Measurements from ENCODE around the gene ATP2C2. TPM values are rescaled to one million over a fixed set of nuclear protein-coding genes. Genes with fewer than 3 reads are reported as not detected.

The ATP2C2 gene
- total RNA-seq, 2 experiments from 2014 or later = not detected

DNA sequence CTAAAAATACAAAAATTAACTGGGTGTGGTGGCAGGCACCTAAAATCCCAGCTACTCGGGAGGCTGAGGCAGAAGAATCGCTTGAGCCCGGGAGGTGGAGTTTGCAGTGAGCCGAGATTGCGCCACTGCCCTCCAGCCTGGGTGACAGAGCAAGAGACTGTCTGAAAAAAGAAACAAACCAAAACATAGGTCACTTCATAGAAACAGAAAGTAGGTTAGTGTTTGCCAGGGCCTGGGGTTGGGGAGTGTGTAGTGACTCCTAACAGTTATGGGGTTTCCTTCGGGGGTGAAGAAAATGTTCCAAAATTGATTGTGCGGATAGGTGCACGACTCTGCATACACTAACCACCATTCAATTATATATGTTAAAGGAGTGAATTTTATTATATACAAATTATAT, 59.2 kb downstream of the ATP2C2 start:
- H3K9me3 Mint-ChIP-seq = peaks cover 6% of the 10 kb centered on the region
- H3K36me3 Mint-ChIP-seq = no peaks in the 10 kb centered on the region
- H3K27me3 Mint-ChIP-seq = peaks cover 9% of the 10 kb centered on the region
- no peak overlapping the region for H3K27ac Mint-ChIP-seq
- H3K4me3 Mint-ChIP-seq = no peak overlapping the region
- no peaks in the 10 kb centered on the region for H3K4me1 Mint-ChIP-seq
- DNase-seq = no peak

DNA sequence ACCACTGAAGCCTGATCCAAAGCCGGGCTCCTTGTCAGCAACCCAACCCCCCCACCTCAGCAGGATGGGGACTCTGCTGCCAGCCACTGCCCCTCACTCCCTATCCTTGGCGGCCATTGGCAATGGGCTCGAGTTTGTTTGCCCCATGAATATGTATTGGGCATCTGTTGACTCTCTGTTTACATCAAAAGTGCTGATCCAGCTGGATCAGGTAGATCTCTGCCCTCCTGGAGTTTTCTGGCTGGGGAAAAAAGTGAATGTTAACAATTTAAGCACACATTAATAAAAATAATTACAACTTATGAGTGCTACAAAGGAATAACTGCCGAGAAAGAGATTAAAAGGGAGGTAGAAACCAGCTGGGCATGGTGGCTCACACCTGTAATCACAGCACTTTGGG, 62.5 kb downstream of the ATP2C2 start:
- Mint-ChIP-seq H3K27me3 (peaks cover 12% of the 10 kb centered on the region), H3K9me3 (no peaks in the 10 kb centered on the region), H3K27ac (no peak overlapping the region), H3K4me1 (no peaks in the 10 kb centered on the region), H3K36me3 (no peaks in the 10 kb centered on the region), H3K4me3 (no peak overlapping the region)
- DNase-seq = no peak

DNA sequence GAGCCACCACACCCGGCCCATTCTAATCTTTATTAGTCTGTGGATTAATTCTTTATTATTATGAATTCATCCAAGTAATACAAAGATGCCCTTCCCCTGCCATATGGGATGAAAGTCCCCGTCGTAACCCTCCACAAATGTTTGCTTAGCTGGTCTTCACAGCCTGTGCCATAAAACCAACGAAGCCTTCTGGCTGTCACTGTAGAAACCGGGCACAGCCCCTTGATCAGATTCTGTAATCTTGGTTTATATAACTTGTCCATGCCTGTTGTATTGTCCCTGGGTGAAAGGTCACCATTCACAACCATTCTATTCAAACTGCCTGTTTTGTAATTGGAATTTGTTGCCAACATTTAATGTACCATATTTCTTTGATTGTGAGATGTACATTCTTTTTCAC, 66.5 kb downstream of the ATP2C2 start:
- no peak overlapping the region for H3K4me3 Mint-ChIP-seq
- H3K9me3 Mint-ChIP-seq = no peaks in the 10 kb centered on the region
- DNase-seq = no peak
- H3K27me3 Mint-ChIP-seq = peaks cover 12% of the 10 kb centered on the region
- H3K27ac Mint-ChIP-seq = no peak overlapping the region
- H3K36me3 Mint-ChIP-seq = no peaks in the 10 kb centered on the region
- no peaks in the 10 kb centered on the region for H3K4me1 Mint-ChIP-seq

DNA sequence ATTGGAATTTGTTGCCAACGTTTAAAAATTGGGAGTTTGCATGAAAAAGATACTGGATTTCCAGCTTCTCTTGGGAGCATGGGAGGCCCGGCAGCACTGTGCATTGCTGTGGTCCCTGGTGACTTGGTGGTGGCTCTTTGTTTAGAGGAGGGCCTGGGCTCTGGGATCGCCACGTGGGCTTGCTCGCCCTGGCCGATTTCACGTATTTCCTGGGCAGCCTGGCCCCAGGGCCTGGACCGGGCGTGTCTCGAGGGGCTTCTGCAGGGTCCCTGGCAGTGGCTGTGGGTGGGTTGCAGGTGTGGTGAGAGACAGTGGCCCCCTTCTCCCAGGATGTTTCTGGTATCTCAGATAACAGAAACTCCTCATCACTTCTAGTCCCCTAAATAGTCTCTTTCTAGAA, 67.9 kb downstream of the ATP2C2 start:
- H3K4me1 Mint-ChIP-seq = no peaks in the 10 kb centered on the region
- H3K27ac Mint-ChIP-seq = no peak overlapping the region
- H3K36me3 Mint-ChIP-seq = no peaks in the 10 kb centered on the region
- peaks cover 9% of the 10 kb centered on the region for H3K27me3 Mint-ChIP-seq
- DNase-seq = no peak
- no peak overlapping the region for H3K4me3 Mint-ChIP-seq
- H3K9me3 Mint-ChIP-seq = no peaks in the 10 kb centered on the region

DNA sequence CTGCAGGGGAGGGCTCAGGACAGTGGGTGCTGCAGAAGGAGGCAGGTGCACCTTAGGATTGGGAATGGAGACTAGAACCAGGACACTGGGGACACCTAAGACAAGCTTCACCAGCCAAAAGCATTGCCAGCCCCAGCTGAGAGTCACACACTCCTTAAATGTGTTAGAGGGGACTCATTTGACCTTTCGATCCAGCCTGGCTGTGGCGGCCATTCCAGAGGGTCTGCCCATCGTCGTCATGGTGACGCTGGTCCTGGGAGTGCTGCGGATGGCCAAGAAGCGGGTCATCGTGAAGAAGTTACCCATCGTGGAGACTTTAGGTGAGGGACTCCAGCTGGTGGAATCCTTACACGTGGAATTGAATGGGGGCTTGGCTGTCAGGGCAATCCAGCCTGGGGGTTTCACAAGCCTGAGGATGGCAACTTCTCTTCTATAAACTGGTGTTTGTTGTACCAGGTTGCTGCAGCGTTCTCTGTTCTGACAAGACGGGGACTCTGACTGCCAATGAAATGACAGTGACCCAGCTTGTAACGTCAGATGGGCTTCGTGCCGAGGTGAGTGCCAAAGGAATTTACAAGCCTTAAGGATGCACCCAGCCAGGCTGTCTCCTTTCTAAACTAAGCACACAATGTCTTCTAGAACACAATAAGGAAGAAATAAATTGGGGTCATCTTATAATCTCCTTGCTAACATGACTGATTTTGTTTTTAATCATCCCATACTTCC, 70.8 kb downstream of the ATP2C2 start:
- H3K27me3 Mint-ChIP-seq = peaks cover 17% of the 10 kb centered on the region
- no peak overlapping the region for H3K4me3 Mint-ChIP-seq
- H3K36me3 Mint-ChIP-seq = no peaks in the 10 kb centered on the region
- no peak for DNase-seq
- no peaks in the 10 kb centered on the region for H3K4me1 Mint-ChIP-seq
- H3K27ac Mint-ChIP-seq = no peak overlapping the region
- no peaks in the 10 kb centered on the region for H3K9me3 Mint-ChIP-seq

DNA sequence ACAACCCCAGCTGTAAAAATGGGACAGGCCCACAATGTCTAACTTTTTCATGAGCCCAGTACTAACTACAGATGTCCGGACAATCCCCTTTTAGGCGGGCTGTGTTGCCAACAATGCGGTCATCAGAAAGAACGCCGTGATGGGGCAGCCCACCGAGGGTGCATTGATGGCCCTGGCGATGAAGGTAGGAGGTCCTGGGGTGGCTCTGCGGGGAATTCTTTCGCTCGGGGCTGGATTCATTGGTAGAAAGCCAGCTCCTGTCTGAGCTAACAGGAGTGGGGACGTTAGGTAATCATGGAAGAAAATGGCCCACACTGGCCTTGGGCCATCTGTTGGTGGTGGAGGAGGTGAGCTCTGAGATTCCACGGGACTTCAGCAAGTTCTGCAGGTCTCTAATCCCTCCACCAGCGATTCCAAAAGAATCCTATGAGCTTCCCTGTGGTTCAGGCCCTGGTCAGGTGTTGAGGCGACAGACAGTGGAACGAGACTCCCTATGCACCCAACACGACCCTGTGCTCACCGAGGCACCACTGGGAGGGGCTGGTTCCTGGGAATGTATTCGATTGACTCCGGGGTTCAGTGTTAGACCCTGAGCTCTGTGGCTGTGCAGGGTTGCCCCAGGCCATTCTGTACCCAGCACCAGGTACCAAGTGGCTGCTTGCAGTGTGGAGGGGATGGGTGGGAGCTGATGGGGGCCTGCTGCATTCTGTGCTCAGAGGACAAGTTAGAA, 74.2 kb downstream of the ATP2C2 start:
- Mint-ChIP-seq H3K27ac (no peak overlapping the region), H3K27me3 (peaks cover 19% of the 10 kb centered on the region), H3K4me3 (no peak overlapping the region), H3K36me3 (no peaks in the 10 kb centered on the region), H3K4me1 (no peaks in the 10 kb centered on the region), H3K9me3 (no peaks in the 10 kb centered on the region)
- no peak for DNase-seq

DNA sequence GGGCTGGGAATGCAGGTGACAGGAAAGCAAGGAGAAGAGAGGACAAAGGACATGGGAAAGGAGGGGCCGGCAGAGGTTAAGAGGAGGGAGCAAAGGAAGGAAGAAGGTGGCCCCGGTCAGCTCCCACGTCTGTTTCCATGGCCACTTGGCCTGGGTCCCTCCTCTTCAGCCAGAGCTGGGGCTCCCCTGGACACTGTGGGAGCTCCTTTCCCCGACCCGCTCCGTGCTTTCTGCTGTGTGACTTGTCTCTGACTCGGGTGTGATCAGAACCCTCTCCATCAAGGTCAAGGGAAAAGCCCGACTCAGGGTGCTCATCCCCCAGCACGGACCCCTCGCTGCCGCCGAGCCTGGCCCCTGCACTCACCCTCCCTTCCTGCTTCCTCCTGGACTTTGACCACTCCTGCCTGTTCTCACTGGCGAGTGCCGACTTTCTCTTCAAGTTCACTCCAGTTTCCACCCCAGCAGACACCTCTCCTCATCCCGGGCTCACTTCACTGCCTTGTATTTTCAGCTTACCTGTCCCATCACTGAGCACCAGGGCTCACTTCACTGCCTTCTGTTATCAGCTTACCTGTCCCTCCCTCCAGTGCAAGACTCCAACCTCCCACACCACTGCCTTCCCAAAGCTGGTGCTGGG, 74.9 kb downstream of the ATP2C2 start:
- Mint-ChIP-seq H3K27me3 (peaks cover 19% of the 10 kb centered on the region), H3K4me1 (no peaks in the 10 kb centered on the region), H3K9me3 (no peaks in the 10 kb centered on the region), H3K36me3 (no peaks in the 10 kb centered on the region), H3K4me3 (no peak overlapping the region), H3K27ac (no peak overlapping the region)
- no peak for DNase-seq

DNA sequence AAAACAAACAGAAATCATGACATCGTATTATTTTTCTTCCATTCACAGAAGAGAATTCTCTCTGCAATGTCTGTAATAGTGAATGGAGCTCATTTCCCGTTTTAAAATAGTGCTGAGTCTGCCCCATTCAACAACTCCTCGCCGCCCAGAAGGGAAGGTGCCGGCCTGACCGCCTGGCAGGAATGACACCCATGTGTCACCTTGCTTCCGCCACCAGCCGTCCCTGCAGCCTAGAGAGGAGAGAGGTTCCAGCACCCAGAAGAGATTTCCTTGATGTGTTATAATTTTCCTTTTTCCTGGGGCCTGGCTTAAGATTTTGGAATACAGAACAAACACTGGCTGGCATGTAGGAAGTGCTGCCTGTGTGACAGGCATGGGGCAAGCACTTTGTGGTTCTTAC, 76.1 kb downstream of the ATP2C2 start:
- no peak overlapping the region for H3K4me3 Mint-ChIP-seq
- DNase-seq = no peak
- H3K9me3 Mint-ChIP-seq = no peaks in the 10 kb centered on the region
- no peaks in the 10 kb centered on the region for H3K4me1 Mint-ChIP-seq
- H3K27me3 Mint-ChIP-seq = peaks cover 19% of the 10 kb centered on the region
- no peak overlapping the region for H3K27ac Mint-ChIP-seq
- no peaks in the 10 kb centered on the region for H3K36me3 Mint-ChIP-seq

DNA sequence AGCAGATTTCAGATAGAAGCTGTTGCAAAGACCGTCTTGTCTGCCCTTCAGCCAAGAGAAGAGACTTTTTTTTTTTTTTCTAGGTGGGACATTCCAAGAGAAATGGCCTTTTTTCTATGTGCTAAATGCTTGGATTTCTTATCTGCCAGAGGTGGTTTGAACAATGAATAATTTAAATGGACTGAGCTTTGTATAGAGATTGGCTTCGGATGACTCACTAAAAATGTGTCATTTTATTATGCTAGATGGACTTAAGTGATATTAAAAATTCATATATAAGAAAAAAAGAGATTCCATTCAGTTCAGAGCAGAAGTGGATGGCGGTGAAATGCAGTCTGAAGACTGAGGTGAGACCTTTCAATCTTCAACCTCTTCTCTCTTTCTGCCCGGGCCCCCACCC, 77.7 kb downstream of the ATP2C2 start:
- Mint-ChIP-seq H3K36me3 (no peaks in the 10 kb centered on the region), H3K27ac (no peak overlapping the region), H3K4me1 (no peaks in the 10 kb centered on the region), H3K4me3 (no peak overlapping the region), H3K27me3 (peaks cover 19% of the 10 kb centered on the region), H3K9me3 (no peaks in the 10 kb centered on the region)
- no peak for DNase-seq

DNA sequence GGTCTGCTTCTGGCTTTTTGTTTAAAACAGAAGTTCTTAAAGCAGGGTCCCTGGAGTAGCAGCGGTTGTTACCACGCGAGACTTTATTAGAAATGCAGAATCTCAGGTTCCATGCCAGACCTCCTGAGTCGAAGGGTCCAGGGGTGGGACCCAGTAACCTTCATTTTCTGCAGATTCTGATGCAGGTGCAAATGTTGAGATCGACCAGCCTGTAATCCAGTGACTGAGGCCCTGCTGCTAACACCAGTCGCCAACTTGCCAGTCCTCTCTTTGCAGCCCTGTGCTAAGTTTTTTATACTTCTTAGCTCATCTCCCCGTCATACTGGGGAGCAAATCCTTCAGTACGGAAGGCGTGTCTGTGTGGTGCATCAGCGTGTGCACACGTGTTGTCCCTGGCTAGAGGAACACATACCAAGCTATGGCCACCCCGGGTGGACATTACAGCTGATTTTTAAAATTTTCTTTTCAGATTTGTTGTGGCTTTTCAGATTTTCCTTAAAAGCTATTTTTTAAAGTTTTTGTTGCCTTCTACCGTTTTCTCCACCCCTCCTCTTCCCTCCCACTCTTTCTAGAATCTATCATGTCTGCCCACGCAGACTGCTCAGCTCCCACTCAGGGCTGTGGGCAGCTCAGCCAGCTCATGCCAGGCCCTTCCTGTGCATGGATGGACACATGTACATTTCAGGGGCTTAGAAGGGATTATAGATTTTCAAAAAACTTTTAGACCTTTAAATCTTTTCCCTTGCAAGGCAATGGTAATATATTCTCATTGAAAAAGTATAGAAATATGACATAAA, 78.5 kb downstream of the ATP2C2 start:
- H3K4me1 Mint-ChIP-seq = no peaks in the 10 kb centered on the region
- DNase-seq = no peak
- no peaks in the 10 kb centered on the region for H3K36me3 Mint-ChIP-seq
- H3K4me3 Mint-ChIP-seq = no peak overlapping the region
- H3K27me3 Mint-ChIP-seq = peaks cover 19% of the 10 kb centered on the region
- H3K27ac Mint-ChIP-seq = no peak overlapping the region
- no peaks in the 10 kb centered on the region for H3K9me3 Mint-ChIP-seq

DNA sequence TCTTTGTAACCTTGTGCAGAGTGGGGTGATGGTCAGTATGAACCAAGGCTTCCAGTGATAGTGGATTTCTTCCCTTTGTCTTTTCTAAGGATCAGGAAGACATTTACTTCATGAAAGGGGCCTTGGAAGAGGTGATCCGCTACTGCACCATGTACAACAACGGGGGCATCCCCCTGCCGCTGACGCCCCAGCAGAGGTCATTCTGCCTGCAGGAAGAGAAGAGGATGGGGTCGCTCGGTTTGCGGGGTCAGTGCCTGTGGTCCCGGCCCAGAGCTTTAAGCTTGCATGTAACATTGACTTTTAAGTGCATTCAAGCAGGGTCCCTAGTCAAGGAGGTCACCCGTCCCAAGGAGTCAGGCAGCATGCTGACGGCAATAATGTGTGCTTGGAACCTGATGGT, 80.1 kb downstream of the ATP2C2 start:
- Mint-ChIP-seq H3K36me3 (no peaks in the 10 kb centered on the region), H3K9me3 (no peaks in the 10 kb centered on the region), H3K4me3 (no peak overlapping the region), H3K27me3 (peaks cover 9% of the 10 kb centered on the region), H3K4me1 (no peaks in the 10 kb centered on the region), H3K27ac (no peak overlapping the region)
- no peak for DNase-seq

DNA sequence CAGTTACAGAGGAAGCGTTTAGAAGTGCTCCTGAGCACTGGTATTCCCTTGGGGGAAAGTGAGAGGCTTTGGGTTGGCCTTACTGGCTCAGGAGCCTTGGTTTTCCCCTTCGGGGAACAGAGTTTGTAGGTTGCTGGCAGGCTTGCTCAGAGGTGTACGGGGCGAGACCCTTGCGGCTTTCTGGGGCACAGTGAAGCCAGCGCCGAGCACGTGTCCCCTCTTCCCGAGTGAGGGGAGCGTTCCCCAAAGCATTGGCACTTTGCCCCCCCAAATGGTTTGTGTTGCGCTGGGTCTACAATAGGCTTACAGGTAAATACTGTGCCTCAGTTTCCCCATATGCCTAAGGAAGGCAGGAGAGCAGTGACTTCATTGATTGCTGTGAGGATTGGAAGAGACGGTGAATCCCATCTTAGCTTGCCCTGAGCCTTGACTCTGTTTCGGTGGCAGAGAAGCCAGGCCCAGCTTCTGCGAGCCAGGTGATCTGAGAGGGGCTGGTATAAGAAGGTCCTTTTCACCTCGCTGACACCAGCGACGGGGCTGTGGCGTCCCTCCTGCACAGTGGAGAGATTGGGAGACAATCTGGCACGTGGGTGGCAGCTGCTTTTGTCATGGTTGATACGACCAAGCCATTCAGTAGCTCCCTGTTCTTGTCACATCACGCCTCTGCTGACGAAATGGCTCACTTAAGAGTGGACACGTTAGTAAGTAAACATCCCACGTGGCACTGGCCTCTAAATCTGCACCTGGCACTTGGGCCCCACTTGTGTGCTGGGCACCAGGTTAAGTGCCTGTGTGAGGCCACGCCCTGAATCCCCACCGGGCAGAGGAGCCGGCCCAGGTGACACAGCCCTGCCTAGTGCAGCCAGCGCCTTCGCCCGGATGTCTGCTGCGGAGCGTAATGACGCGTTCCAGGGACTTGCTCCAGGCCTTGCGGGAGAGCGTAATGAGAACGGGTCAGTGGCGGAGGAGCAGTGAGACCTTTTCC, 81.1 kb downstream of the ATP2C2 start:
- Mint-ChIP-seq H3K4me1 (no peaks in the 10 kb centered on the region), H3K27ac (no peak overlapping the region), H3K4me3 (no peak overlapping the region), H3K27me3 (no peaks in the 10 kb centered on the region), H3K9me3 (no peaks in the 10 kb centered on the region), H3K36me3 (no peaks in the 10 kb centered on the region)
- DNase-seq = no peak

DNA sequence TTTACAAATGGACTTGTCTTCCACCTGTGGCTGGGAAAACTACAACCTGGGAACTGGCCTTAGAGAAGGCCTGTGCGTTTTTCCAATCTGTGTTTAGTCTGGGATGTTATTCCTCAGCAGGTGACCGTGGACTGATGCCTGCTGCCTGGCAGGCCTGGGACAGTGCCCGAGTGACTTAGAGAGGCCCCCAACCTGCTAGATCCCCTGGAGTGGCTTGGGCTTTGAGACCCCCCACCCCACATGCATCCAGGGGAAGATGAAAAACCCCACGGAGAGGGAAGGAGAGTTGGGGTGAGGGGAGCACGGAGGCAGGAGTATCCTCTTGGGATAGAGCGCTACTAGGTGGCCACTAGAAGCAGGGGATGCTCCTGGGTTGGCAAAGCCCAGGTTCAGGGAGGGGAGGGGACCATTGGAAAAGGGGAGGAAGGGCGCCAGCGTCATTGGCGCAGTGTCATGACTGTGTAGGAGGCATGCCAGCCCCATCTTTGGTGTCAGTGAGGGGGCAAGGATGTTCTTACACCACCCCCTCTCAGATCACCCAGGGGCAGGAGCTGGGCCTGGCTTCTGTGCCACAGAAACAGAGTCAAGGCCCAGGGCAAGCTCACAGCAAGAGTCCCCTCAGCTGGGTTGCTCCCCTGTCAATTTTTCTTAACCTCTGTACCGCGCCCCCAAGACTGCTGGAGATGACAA, 82.0 kb downstream of the ATP2C2 start:
- no peak for DNase-seq
- Mint-ChIP-seq H3K4me1 (no peaks in the 10 kb centered on the region), H3K27me3 (no peaks in the 10 kb centered on the region), H3K4me3 (no peak overlapping the region), H3K36me3 (no peaks in the 10 kb centered on the region), H3K9me3 (no peaks in the 10 kb centered on the region), H3K27ac (no peak overlapping the region)

Measured in activated naive CD8-positive, alpha-beta T cell treated with anti-CD3 and anti-CD28 coated beads for 36 hours (primary cell).